ENCODE data around the gene FAM170B. TPM values are rescaled to one million over a fixed set of nuclear protein-coding genes. Genes with fewer than 3 reads are reported as not detected.

FAM170B gene
- total and polyA plus RNA-seq, 2 experiments from 2014 or later, result not detected

DNA sequence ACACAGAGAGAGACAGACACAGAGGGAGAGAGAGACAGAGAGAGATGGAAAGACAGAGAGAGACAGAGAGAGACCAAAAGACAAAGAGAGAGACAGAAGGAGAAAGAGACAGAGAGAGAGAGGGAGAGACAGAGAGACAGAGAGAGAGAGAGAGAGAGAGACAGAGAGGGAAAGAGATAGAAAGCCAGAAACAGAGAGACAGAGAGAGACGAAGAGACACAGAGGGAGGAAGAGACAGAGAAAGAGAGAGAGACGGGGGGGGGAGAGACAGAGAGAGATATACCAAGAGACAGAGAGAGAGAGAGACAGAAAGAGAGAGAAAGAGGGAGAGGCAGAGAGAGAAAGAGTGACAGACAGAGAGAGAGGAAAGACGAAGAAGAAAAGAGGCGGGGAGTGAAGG, 28.7 kb downstream of the FAM170B start:
- Histone ChIP-seq H3K9ac (no peak overlapping the region), H4K20me1 (ENCODE audit: insufficient read depth) (no peaks in the 10 kb centered on the region), H3K36me3 (ENCODE audit: low read depth) (no peaks in the 10 kb centered on the region), H2AFZ (no peak overlapping the region), H3K4me3 (no peak overlapping the region), H3K4me1 (ENCODE audit: insufficient read depth) (peaks cover 14% of the 10 kb centered on the region), H3K9me3 (ENCODE audit: low read depth) (no peaks in the 10 kb centered on the region), H3K79me2 (ENCODE audit: insufficient read depth) (peaks cover 54% of the 10 kb centered on the region), H3K27ac (no peak overlapping the region), H3K9me2 (ENCODE audit: insufficient read depth) (no peaks in the 10 kb centered on the region), H3K4me2 (ENCODE audit: unreplicated experiment) (no peak overlapping the region), H3K27me3 (replicated peaks; ENCODE audit: insufficient read depth) (no peaks in the 10 kb centered on the region), H3F3A (ENCODE audit: insufficient read depth) (no peaks in the 10 kb centered on the region)
- DNase-seq, result no peak
- 86 to 97% methylated on average over 1 to 4 of the region's 4 CpGs for WGBS, 2 experiments (ENCODE audit: low coverage in 1 of 2, low lambda C conversion rate in 2 of 2, missing lambda C conversion rate in 2 of 2)
- in situ Hi-C loops (cut with MboI), result no loop called here
- no peak for TF ChIP-seq EZH2phosphoT487 (IDR thresholded peaks at IDR 0.05; ENCODE audit: insufficient read depth, low read depth)
- TF ChIP-seq EZH2 (IDR thresholded peaks at IDR 0.05; ENCODE audit: insufficient read depth, poor library complexity, severe bottlenecking), result no peak

DNA sequence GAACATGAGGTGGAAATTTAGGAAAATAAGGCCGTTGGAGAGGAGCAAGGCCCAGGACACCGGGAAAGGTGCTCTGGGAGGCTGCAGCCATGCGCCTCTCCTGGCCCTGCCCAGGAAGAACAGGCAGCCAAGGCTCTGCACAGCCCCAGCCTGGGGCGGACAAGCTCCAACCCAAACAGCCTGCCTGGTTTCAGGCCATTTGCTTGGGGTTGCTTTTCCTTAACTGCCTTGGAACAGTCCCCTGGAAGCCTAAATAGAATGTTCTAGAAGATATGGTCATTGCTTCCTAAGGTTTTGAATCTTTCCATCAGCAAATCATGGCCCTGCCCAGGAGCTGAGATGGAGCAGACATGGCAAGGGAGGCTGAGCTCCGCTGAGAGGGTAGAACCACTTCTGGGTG, 29.5 kb downstream of the FAM170B start:
- peaks cover 49% of the 10 kb centered on the region for H3K79me2 ChIP-seq (ENCODE audit: insufficient read depth)
- H3K9ac ChIP-seq, result no peak overlapping the region
- H3K4me1 ChIP-seq (ENCODE audit: insufficient read depth), result peaks cover 8% of the 10 kb centered on the region
- TF ChIP-seq EZH2phosphoT487 (IDR thresholded peaks at IDR 0.05; ENCODE audit: insufficient read depth, low read depth), result no peak
- no peak for TF ChIP-seq EZH2 (IDR thresholded peaks at IDR 0.05; ENCODE audit: insufficient read depth, poor library complexity, severe bottlenecking)
- no peak overlapping the region for H3K27ac ChIP-seq
- H2AFZ ChIP-seq, result no peak overlapping the region
- in situ Hi-C loops (cut with MboI), result no loop called here
- no peaks in the 10 kb centered on the region for H3K36me3 ChIP-seq (ENCODE audit: low read depth)
- no peaks in the 10 kb centered on the region for H4K20me1 ChIP-seq (ENCODE audit: insufficient read depth)
- no peak overlapping the region for H3K4me2 ChIP-seq (ENCODE audit: unreplicated experiment)
- DNase-seq, result no peak
- no peak overlapping the region for H3K4me3 ChIP-seq
- H3F3A ChIP-seq (ENCODE audit: insufficient read depth), result no peaks in the 10 kb centered on the region
- no peaks in the 10 kb centered on the region for H3K27me3 ChIP-seq (replicated peaks; ENCODE audit: insufficient read depth)
- H3K9me3 ChIP-seq (ENCODE audit: low read depth), result no peaks in the 10 kb centered on the region
- H3K9me2 ChIP-seq (ENCODE audit: insufficient read depth), result no peaks in the 10 kb centered on the region
- 62 to 63% methylated on average over 5 of the region's 5 CpGs for WGBS, 2 experiments (ENCODE audit: low coverage in 1 of 2, low lambda C conversion rate in 2 of 2, missing lambda C conversion rate in 2 of 2)

DNA sequence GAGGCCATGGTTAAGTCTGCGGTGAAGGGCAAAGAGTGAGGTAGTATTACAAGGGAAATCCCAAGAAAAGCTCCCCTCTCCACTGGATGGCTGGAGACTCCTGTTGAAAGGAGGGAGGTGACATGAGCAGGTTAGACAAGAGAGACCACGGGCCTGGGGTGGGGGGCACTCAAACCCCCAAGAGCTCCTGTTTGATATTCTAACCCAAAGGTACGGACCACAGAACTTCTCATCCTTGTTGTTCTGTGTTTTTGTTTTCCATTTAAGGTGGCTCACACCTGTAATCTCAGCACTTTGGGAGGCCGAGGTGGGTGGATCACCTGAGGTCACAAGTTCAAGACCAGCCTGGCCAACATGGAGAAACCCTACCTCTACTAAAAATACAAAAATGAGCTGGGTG, 30.1 kb downstream of the FAM170B start:
- Histone ChIP-seq H3K4me1 (ENCODE audit: insufficient read depth) (peaks cover 8% of the 10 kb centered on the region), H3K36me3 (ENCODE audit: low read depth) (no peaks in the 10 kb centered on the region), H3K9ac (no peak overlapping the region), H3K9me3 (ENCODE audit: low read depth) (no peaks in the 10 kb centered on the region), H3K4me2 (ENCODE audit: unreplicated experiment) (no peak overlapping the region), H3K4me3 (no peak overlapping the region), H3K79me2 (ENCODE audit: insufficient read depth) (peaks cover 48% of the 10 kb centered on the region), H3K9me2 (ENCODE audit: insufficient read depth) (no peaks in the 10 kb centered on the region), H3F3A (ENCODE audit: insufficient read depth) (no peaks in the 10 kb centered on the region), H3K27ac (no peak overlapping the region), H4K20me1 (ENCODE audit: insufficient read depth) (no peaks in the 10 kb centered on the region), H2AFZ (no peak overlapping the region), H3K27me3 (replicated peaks; ENCODE audit: insufficient read depth) (no peaks in the 10 kb centered on the region)
- in situ Hi-C loops (cut with MboI), result no loop called here
- 82 to 88% methylated on average over 4 of the region's 4 CpGs for WGBS, 2 experiments (ENCODE audit: low coverage in 1 of 2, low lambda C conversion rate in 2 of 2, missing lambda C conversion rate in 2 of 2)
- DNase-seq, result no peak
- TF ChIP-seq EZH2 (IDR thresholded peaks at IDR 0.05; ENCODE audit: insufficient read depth, poor library complexity, severe bottlenecking) (no peak), EZH2phosphoT487 (IDR thresholded peaks at IDR 0.05; ENCODE audit: insufficient read depth, low read depth) (no peak)

DNA sequence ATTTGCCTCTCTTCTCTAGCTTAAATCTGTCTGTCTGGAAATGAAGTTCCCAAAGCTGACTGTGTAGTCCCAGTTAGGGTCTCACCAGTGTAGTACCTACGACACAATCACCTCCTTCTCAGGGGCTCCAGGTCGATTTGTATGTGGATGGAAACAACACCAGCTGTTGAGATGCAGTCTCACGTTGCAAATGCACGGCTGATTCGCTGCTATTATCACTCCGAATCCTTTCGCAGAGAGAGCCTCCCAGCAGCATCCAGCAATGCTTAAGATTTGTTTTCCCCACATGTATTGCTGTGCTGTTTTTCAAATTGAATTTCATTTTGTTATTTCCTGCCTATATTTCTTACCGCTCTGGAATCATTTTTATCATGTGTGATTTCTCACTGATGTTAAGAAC, 34.8 kb downstream of the FAM170B start:
- no peak overlapping the region for H3K4me2 ChIP-seq (ENCODE audit: unreplicated experiment)
- no peaks in the 10 kb centered on the region for H3K9me3 ChIP-seq (ENCODE audit: low read depth)
- in situ Hi-C loops (cut with MboI), result no loop called here
- 83 to 87% methylated on average over 8 of the region's 8 CpGs for WGBS, 2 experiments (ENCODE audit: low coverage in 1 of 2, low lambda C conversion rate in 2 of 2, missing lambda C conversion rate in 2 of 2)
- no peak overlapping the region for H3K4me3 ChIP-seq
- no peak for DNase-seq
- no peak overlapping the region for H3K27ac ChIP-seq
- H3K27me3 ChIP-seq (replicated peaks; ENCODE audit: insufficient read depth), result no peaks in the 10 kb centered on the region
- H3K36me3 ChIP-seq (ENCODE audit: low read depth), result no peaks in the 10 kb centered on the region
- no peaks in the 10 kb centered on the region for H3F3A ChIP-seq (ENCODE audit: insufficient read depth)
- no peaks in the 10 kb centered on the region for H4K20me1 ChIP-seq (ENCODE audit: insufficient read depth)
- no peaks in the 10 kb centered on the region for H3K4me1 ChIP-seq (ENCODE audit: insufficient read depth)
- no peak for TF ChIP-seq EZH2phosphoT487 (IDR thresholded peaks at IDR 0.05; ENCODE audit: insufficient read depth, low read depth)
- TF ChIP-seq EZH2 (IDR thresholded peaks at IDR 0.05; ENCODE audit: insufficient read depth, poor library complexity, severe bottlenecking), result no peak
- peaks cover 17% of the 10 kb centered on the region; the same call in 1 of the 2 replicates for H3K79me2 ChIP-seq (ENCODE audit: insufficient read depth)
- H3K9ac ChIP-seq, result no peak overlapping the region
- no peak overlapping the region for H2AFZ ChIP-seq
- H3K9me2 ChIP-seq (ENCODE audit: insufficient read depth), result no peaks in the 10 kb centered on the region

DNA sequence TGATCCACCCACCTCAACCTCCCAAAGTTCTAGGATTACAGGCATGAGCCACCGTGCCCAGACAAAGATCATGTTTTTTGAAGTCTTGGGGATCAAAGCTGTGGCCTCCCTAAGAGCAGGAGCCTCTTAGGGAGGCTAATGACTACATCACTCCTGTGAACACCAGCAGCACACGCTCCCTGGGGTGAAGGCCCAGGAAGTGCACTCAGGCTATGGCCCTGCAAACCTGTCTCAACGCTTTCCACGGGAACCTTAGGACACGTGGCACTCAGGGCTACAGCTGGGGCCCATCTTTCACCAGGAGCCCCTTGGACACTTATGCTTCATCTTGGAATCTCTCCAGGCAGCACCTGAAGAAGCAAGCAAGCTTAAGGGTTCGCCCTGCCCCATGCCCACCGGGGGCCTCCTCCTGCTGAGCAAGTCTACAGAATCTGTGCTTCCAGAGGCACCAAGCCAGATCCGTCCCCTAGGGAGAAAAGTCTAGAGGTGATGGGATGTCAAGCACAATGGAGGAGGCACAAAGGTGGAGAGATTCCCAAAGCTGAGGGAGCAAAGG, 36.9 kb downstream of the FAM170B start:
- H3K79me2 ChIP-seq (ENCODE audit: insufficient read depth), result peaks cover 10% of the 10 kb centered on the region; the same call in 1 of the 2 replicates
- DNase-seq, result no peak
- no peaks in the 10 kb centered on the region for H3K36me3 ChIP-seq (ENCODE audit: low read depth)
- no peaks in the 10 kb centered on the region for H3K27me3 ChIP-seq (replicated peaks; ENCODE audit: insufficient read depth)
- H4K20me1 ChIP-seq (ENCODE audit: insufficient read depth), result no peaks in the 10 kb centered on the region
- TF ChIP-seq EZH2phosphoT487 (IDR thresholded peaks at IDR 0.05; ENCODE audit: insufficient read depth, low read depth), result no peak
- no peak for TF ChIP-seq EZH2 (IDR thresholded peaks at IDR 0.05; ENCODE audit: insufficient read depth, poor library complexity, severe bottlenecking)
- no peak overlapping the region for H3K27ac ChIP-seq
- H3K9me2 ChIP-seq (ENCODE audit: insufficient read depth), result no peaks in the 10 kb centered on the region
- H3K4me3 ChIP-seq, result no peak overlapping the region
- no peak overlapping the region for H2AFZ ChIP-seq
- H3F3A ChIP-seq (ENCODE audit: insufficient read depth), result no peaks in the 10 kb centered on the region
- H3K4me1 ChIP-seq (ENCODE audit: insufficient read depth), result no peaks in the 10 kb centered on the region
- H3K9ac ChIP-seq, result no peak overlapping the region
- in situ Hi-C loops (cut with MboI), result no loop called here
- no peak overlapping the region for H3K4me2 ChIP-seq (ENCODE audit: unreplicated experiment)
- 97% methylated on average over 8 of the region's 8 CpGs for WGBS, 2 experiments (ENCODE audit: low coverage in 1 of 2, low lambda C conversion rate in 2 of 2, missing lambda C conversion rate in 2 of 2)
- no peaks in the 10 kb centered on the region for H3K9me3 ChIP-seq (ENCODE audit: low read depth)
